Activated CD4-positive, alpha-beta T cell treated with anti-CD3 and anti-CD28 coated beads for 1 hour (primary cell): ENCODE results near the gene DGKB.

Experiments
- DNase-seq: peaks from one replicate; pipeline ENCODE4 v3.0.0-alpha.2; 2020

The DGKB gene

GRCh38 chr7:14432924-14433323, 469.6 kb downstream of the DGKB start:
- DNase-seq = no peak

GRCh38 chr7:14430926-14431325, 471.6 kb downstream of the DGKB start:
- no peak for DNase-seq

- no peak for DNase-seq
Observed at GRCh38 chr7:14425559-14425958, 477.0 kb downstream of the DGKB start.

- DNase-seq = no peak
Observed at GRCh38 chr7:14424675-14425074, 477.9 kb downstream of the DGKB start.

GRCh38 chr7:14420768-14421167, 481.8 kb downstream of the DGKB start:
- no peak for DNase-seq

GRCh38 chr7:14419531-14419930, 483.0 kb downstream of the DGKB start:
- DNase-seq = no peak

- DNase-seq = no peak
Observed at GRCh38 chr7:14418633-14419032, 483.9 kb downstream of the DGKB start.

- no peak for DNase-seq
Observed at GRCh38 chr7:14414274-14414986, 488.1 kb downstream of the DGKB start.

GRCh38 chr7:14407246-14408015, 495.1 kb downstream of the DGKB start:
- DNase-seq = no peak

- DNase-seq = no peak
Observed at GRCh38 chr7:14403587-14403986, 499.0 kb downstream of the DGKB start.

GRCh38 chr7:14400271-14400670, 502.3 kb downstream of the DGKB start:
- no peak for DNase-seq

GRCh38 chr7:14398526-14398925, 504.0 kb downstream of the DGKB start:
- DNase-seq = no peak

- no peak for DNase-seq
Observed at GRCh38 chr7:14395860-14396259, 506.7 kb downstream of the DGKB start.

- DNase-seq = no peak
Observed at GRCh38 chr7:14394786-14395185, 507.8 kb downstream of the DGKB start.

- DNase-seq = no peak
Observed at GRCh38 chr7:14389595-14389994, 513.0 kb downstream of the DGKB start.

- DNase-seq = no peak
Observed at GRCh38 chr7:14389181-14389591, 513.4 kb downstream of the DGKB start.

GRCh38 chr7:14385074-14385473, 517.5 kb downstream of the DGKB start:
- no peak for DNase-seq

GRCh38 chr7:14381936-14382335, 520.6 kb downstream of the DGKB start:
- DNase-seq = no peak

- DNase-seq = no peak
Observed at GRCh38 chr7:14381306-14381705, 521.2 kb downstream of the DGKB start.

- no peak for DNase-seq
Observed at GRCh38 chr7:14380881-14381280, 521.7 kb downstream of the DGKB start.

GRCh38 chr7:14377646-14378266, 524.8 kb downstream of the DGKB start:
- no peak for DNase-seq

- no peak for DNase-seq
Observed at GRCh38 chr7:14376711-14377110, 525.8 kb downstream of the DGKB start.

GRCh38 chr7:14375998-14376397, 526.6 kb downstream of the DGKB start:
- DNase-seq = no peak

GRCh38 chr7:14374336-14374735, 528.2 kb downstream of the DGKB start:
- DNase-seq = no peak
